Mesenchymal stem cell (in vitro differentiated cells and primary cell): ENCODE measurements around the gene ELN.

Experiments
- DNase-seq: peaks from one replicate; pipeline ENCODE4 v3.0.0-alpha.2; 2013
- H2AFZ ChIP-seq: one replicate; pipeline ENCODE4 v1.6.1; 2013; ENCODE audit warnings: low read depth, mild to moderate bottlenecking, control low read depth, inconsistent platforms, low read length, moderate library complexity
- H2AK5ac ChIP-seq: 2 replicates; pipeline ENCODE4 v1.6.1; 2013; ENCODE audit warnings: low read length, moderate library complexity, mild to moderate bottlenecking, inconsistent platforms; ENCODE audit not compliant: severe bottlenecking
- H2BK120ac ChIP-seq: one replicate; pipeline ENCODE4 v1.6.1; 2013; ENCODE audit warnings: low read depth, mild to moderate bottlenecking, inconsistent platforms, low read length, moderate library complexity
- H2BK12ac ChIP-seq, 2 experiments: one replicate each; pipeline ENCODE4 v1.6.1; 2013; ENCODE audit warnings: inconsistent platforms in 2 of 2, low read length in 2 of 2, mild to moderate bottlenecking in 2 of 2, moderate library complexity in 2 of 2, control low read depth in 1 of 2
- H2BK15ac ChIP-seq: one replicate; pipeline ENCODE4 v1.6.1; 2013; ENCODE audit warnings: mild to moderate bottlenecking, low read depth, inconsistent platforms; ENCODE audit not compliant: poor library complexity, severe bottlenecking
- H2BK5ac ChIP-seq: 2 replicates; pipeline ENCODE4 v1.6.1; 2013; ENCODE audit warnings: low read depth, mild to moderate bottlenecking, low read length, control low read depth, inconsistent platforms; ENCODE audit not compliant: poor library complexity, severe bottlenecking
- H3K14ac ChIP-seq, 2 experiments: one replicate each; pipeline ENCODE4 v1.6.1; 2013; ENCODE audit warnings: inconsistent platforms in 2 of 2, low read length in 2 of 2, control low read depth in 1 of 2, mild to moderate bottlenecking in 1 of 2, moderate library complexity in 1 of 2
- H3K18ac ChIP-seq, 2 experiments: one replicate each; pipeline ENCODE4 v1.6.1; 2013; ENCODE audit warnings: inconsistent platforms in 2 of 2, low read length in 2 of 2, control low read depth in 1 of 2, low read depth in 1 of 2, mild to moderate bottlenecking in 1 of 2
- H3K23ac ChIP-seq, 2 experiments: one replicate each; pipeline ENCODE4 v1.6.1; 2013; ENCODE audit warnings: inconsistent platforms in 2 of 2, low read length in 2 of 2, mild to moderate bottlenecking in 2 of 2, moderate library complexity in 2 of 2, control low read depth in 1 of 2
- H3K27ac ChIP-seq: 2 replicates; pipeline ENCODE4 v1.5.1; 2013; ENCODE audit warnings: mild to moderate bottlenecking, moderate library complexity, low read length, control low read depth, inconsistent platforms; ENCODE audit not compliant: poor library complexity, severe bottlenecking
- H3K27me3 ChIP-seq, 2 experiments: 2 replicates each; pipeline versions ENCODE4 v1.6.1 to v1.7.0; 2013; ENCODE audit warnings: low read length in 2 of 2, mild to moderate bottlenecking in 2 of 2, moderate library complexity in 2 of 2, control low read depth in 1 of 2, inconsistent platforms in 1 of 2; ENCODE audit not compliant: control insufficient read depth in 1 of 2, insufficient read depth in 1 of 2
- H3K36me3 ChIP-seq, 2 experiments: 2 replicates each; pipeline versions ENCODE4 v1.6.1 to v1.7.0; 2013; ENCODE audit warnings: low read length in 2 of 2, control low read depth in 1 of 2, inconsistent platforms in 1 of 2, low read depth in 1 of 2, mild to moderate bottlenecking in 1 of 2; ENCODE audit not compliant: insufficient read depth in 2 of 2, control insufficient read depth in 1 of 2
- H3K4ac ChIP-seq, 2 experiments: one replicate each; pipeline ENCODE4 v1.6.1; 2013; ENCODE audit warnings: inconsistent platforms in 2 of 2, low read length in 2 of 2, mild to moderate bottlenecking in 2 of 2, moderate library complexity in 2 of 2, control low read depth in 1 of 2, low read depth in 1 of 2
- H3K4me1 ChIP-seq: 2 replicates; pipeline ENCODE4 v1.6.1; 2013; ENCODE audit warnings: low read depth, low read length, control low read depth; ENCODE audit not compliant: control insufficient read depth, insufficient read depth
- H3K4me2 ChIP-seq: 2 replicates; pipeline ENCODE4 v1.6.1; 2013; ENCODE audit warnings: low read length, mild to moderate bottlenecking, inconsistent platforms; ENCODE audit not compliant: poor library complexity, severe bottlenecking
- H3K4me3 ChIP-seq, 2 experiments: 2 replicates each; pipeline versions ENCODE4 v1.5.1 to v1.7.0; 2013; ENCODE audit warnings: low read length in 2 of 2, mild to moderate bottlenecking in 2 of 2, control low read depth in 1 of 2, low read depth in 1 of 2; ENCODE audit not compliant: insufficient read depth in 1 of 2
- H3K79me1 ChIP-seq: replicated peaks from 2 replicates; pipeline ENCODE4 v1.6.1; 2013; ENCODE audit warnings: mild to moderate bottlenecking, control low read depth, low read length, inconsistent platforms; ENCODE audit not compliant: poor library complexity, severe bottlenecking
- H3K9ac ChIP-seq: 2 replicates; pipeline ENCODE4 v1.7.0; 2013; ENCODE audit warnings: mild to moderate bottlenecking, low read length, moderate library complexity
- H3K9me3 ChIP-seq: 2 replicates; pipeline ENCODE4 v1.7.0; 2013; ENCODE audit warnings: mild to moderate bottlenecking, low read length; ENCODE audit not compliant: control insufficient read depth
- H4K8ac ChIP-seq: one replicate; pipeline ENCODE4 v1.6.1; 2013; ENCODE audit warnings: inconsistent platforms, mild to moderate bottlenecking, low read length, moderate library complexity
- H4K91ac ChIP-seq: one replicate; pipeline ENCODE4 v1.6.1; 2013; ENCODE audit warnings: mild to moderate bottlenecking, low read length, inconsistent platforms
- WGBS: methylation state at CpG from one replicate; pipeline ENCODE4 v1.1.7; 2013; ENCODE audit warnings: mixed read lengths; 5-methylcytosine and 5-hydroxymethylcytosine counted together

Gene ELN

GRCh38 chr7:74006451-74007241 lies 21.3 kb upstream of the ELN start:
- Histone ChIP-seq H3K4me1 (peaks cover 23% of the 10 kb centered on the region), H2AFZ (no peak overlapping the region), H3K79me1 (no peaks in the 10 kb centered on the region), H3K23ac (no peak overlapping the region), H3K18ac (no peak overlapping the region), H2AK5ac (no peak overlapping the region), H3K9ac (no peak overlapping the region), H3K14ac (no peak overlapping the region), H2BK15ac (no peak overlapping the region), H2BK5ac (no peak overlapping the region), H3K36me3 (no peaks in the 10 kb centered on the region), H4K8ac (no peak overlapping the region), H3K4ac (no peak overlapping the region), H3K4me2 (no peak overlapping the region), H3K27me3 (peaks cover 4 to 40% of the 10 kb centered on the region in 2 experiments), H3K27ac (no peak overlapping the region), H2BK120ac (no peak overlapping the region), H4K91ac (no peak overlapping the region), H3K9me3 (no peaks in the 10 kb centered on the region), H3K4me3 (no peak overlapping the region), H2BK12ac (no peak overlapping the region)
- 89% methylated on average over 12 of the region's 12 CpGs for WGBS
- DNase-seq = no peak

- H3K27me3 ChIP-seq = peaks cover 4 to 43% of the 10 kb centered on the region in 2 experiments
- H3K36me3 ChIP-seq = no peaks in the 10 kb centered on the region
- H3K4me2 ChIP-seq = no peak overlapping the region
- H3K79me1 ChIP-seq = no peaks in the 10 kb centered on the region
- no peak overlapping the region for H3K18ac ChIP-seq
- no peak overlapping the region for H2AK5ac ChIP-seq
- no peak overlapping the region for H3K4me3 ChIP-seq
- H2BK15ac ChIP-seq = no peak overlapping the region
- no peak overlapping the region for H2BK120ac ChIP-seq
- H2BK12ac ChIP-seq = no peak overlapping the region
- no peak overlapping the region for H3K14ac ChIP-seq
- H3K23ac ChIP-seq = no peak overlapping the region
- H3K4me1 ChIP-seq = peaks cover 23% of the 10 kb centered on the region
- no peak overlapping the region for H3K27ac ChIP-seq
- no peak overlapping the region for H3K4ac ChIP-seq
- no peak overlapping the region for H2BK5ac ChIP-seq
- no peaks in the 10 kb centered on the region for H3K9me3 ChIP-seq
- no peak overlapping the region for H2AFZ ChIP-seq
- H3K9ac ChIP-seq = no peak overlapping the region
- no peak overlapping the region for H4K91ac ChIP-seq
- H4K8ac ChIP-seq = no peak overlapping the region
- no peak for DNase-seq
Measured at GRCh38 chr7:74007242-74007567, 20.8 kb upstream of the ELN start.

GRCh38 chr7:74008687-74009086 lies 19.3 kb upstream of the ELN start:
- Histone ChIP-seq H2AK5ac (no peak overlapping the region), H2AFZ (no peak overlapping the region), H3K4me3 (no peak overlapping the region), H3K4ac (no peak overlapping the region), H2BK12ac (no peak overlapping the region), H2BK120ac (no peak overlapping the region), H3K18ac (no peak overlapping the region), H3K4me1 (peaks cover 27% of the 10 kb centered on the region), H3K27me3 (peaks cover 4 to 43% of the 10 kb centered on the region in 2 experiments), H3K9me3 (no peaks in the 10 kb centered on the region), H3K36me3 (no peaks in the 10 kb centered on the region), H3K14ac (no peak overlapping the region), H3K23ac (no peak overlapping the region), H4K8ac (no peak overlapping the region), H3K27ac (no peak overlapping the region), H3K4me2 (no peak overlapping the region), H2BK5ac (no peak overlapping the region), H4K91ac (no peak overlapping the region), H2BK15ac (no peak overlapping the region), H3K9ac (no peak overlapping the region), H3K79me1 (no peaks in the 10 kb centered on the region)
- no peak for DNase-seq
- WGBS = 74% methylated on average over 3 of the region's 3 CpGs

- Histone ChIP-seq H3K36me3 (no peaks in the 10 kb centered on the region), H4K91ac (no peak overlapping the region), H2BK12ac (no peak overlapping the region), H3K4me1 (peaks cover 30% of the 10 kb centered on the region), H3K4me3 (no peak overlapping the region), H3K18ac (no peak overlapping the region), H3K27me3 (peaks cover 4 to 43% of the 10 kb centered on the region in 2 experiments), H3K4me2 (no peak overlapping the region), H3K79me1 (no peaks in the 10 kb centered on the region), H2BK120ac (no peak overlapping the region), H3K9me3 (no peaks in the 10 kb centered on the region), H3K23ac (no peak overlapping the region), H3K27ac (no peak overlapping the region), H2BK5ac (no peak overlapping the region), H2AK5ac (no peak overlapping the region), H2BK15ac (no peak overlapping the region), H3K4ac (no peak overlapping the region), H3K14ac (peak overlapping the region in 1 of 2 experiments; percentile 66), H4K8ac (no peak overlapping the region), H2AFZ (no peak overlapping the region), H3K9ac (no peak overlapping the region)
- no peak for DNase-seq
- WGBS = 89% methylated on average over 14 of the region's 14 CpGs
Measured at GRCh38 chr7:74009719-74010118, 18.3 kb upstream of the ELN start.
